Tibial nerve (tissue), 4 donors: ENCODE results near the gene DNAAF3. TPM values are rescaled to one million over a fixed set of nuclear protein-coding genes. Genes with fewer than 3 reads are reported as not detected.
"Not testable (repeated sequence)": the region's sequence is repeated elsewhere in the genome, so short reads cannot be mapped to it uniquely, and the experiment has no call there.

ENCODE experiments used
- DNase-seq, 2 donors: peaks; one replicate each; pipeline ENCODE4 v3.0.0-alpha.2; 2019; ENCODE audit warnings: low spot score in 2 of 2
- H3K27ac ChIP-seq, 4 donors: fragments of 200-600 bp; sonication (generic) in 3 of 4; one replicate each; pipeline ENCODE4 v1.5.1; 2017 to 2019; ENCODE audit warnings: mild to moderate bottlenecking in 1 of 4
- H3K27me3 ChIP-seq, 2 donors: fragments of 200-600 bp; sonication (generic) in 1 of 2; one replicate each; pipeline versions ENCODE4 v1.5.1 to v1.6.0; 2017 to 2019
- H3K36me3 ChIP-seq, 3 donors: fragments of 200-600 bp; sonication (generic); one replicate each; pipeline ENCODE4 v1.5.1; 2018 to 2019
- H3K4me1 ChIP-seq, 4 donors: fragments of 200-600 bp; sonication (generic) in 3 of 4; one replicate each; pipeline ENCODE4 v1.5.1; 2017 to 2019
- H3K4me3 ChIP-seq, 4 donors: fragments of 200-600 bp; sonication (generic) in 3 of 4; one replicate each; pipeline ENCODE4 v1.5.1; 2017 to 2019; ENCODE audit warnings: mild to moderate bottlenecking in 1 of 4, moderate library complexity in 1 of 4
- H3K9me3 ChIP-seq, 4 donors: fragments of 200-600 bp; sonication (generic) in 3 of 4; one replicate each; pipeline ENCODE4 v1.5.1; 2017 to 2019
- EP300 ChIP-seq, 2 donors: sonication (generic); formaldehyde crosslinking; IDR thresholded peaks; one replicate each; pipeline ENCODE4 v1.6.1; 2017; ENCODE audit warnings: antibody characterized with exemption in 2 of 2, mild to moderate bottlenecking in 1 of 2
- POLR2A ChIP-seq, 2 donors: fragments of 450-650 bp; IDR thresholded peaks; one replicate each; pipeline ENCODE4 v1.6.1; 2017; ENCODE audit warnings: antibody characterized with exemption in 2 of 2, mild to moderate bottlenecking in 2 of 2, moderate library complexity in 2 of 2
- WGBS, 2 donors: methylation state at CpG; one replicate each; pipeline ENCODE4 v1.1.5; 2018; 5-methylcytosine and 5-hydroxymethylcytosine counted together
- total RNA-seq, 4 donors: library from RNA; depleted of rRNA; stranded (reverse); fragments of >200 nt; gene quantifications; one replicate each; pipeline ENCODE4 v1.1.0, GENCODE V29; 2016
- TF ChIP-seq, protein P1 (sequence below), 5 experiments: fragments of 200-600 bp in 3 of 5; fragments of 450-650 bp in 2 of 5; sonication (generic) in 3 of 5; IDR thresholded peaks; one replicate each; pipeline ENCODE4 v1.5.1; 2016 to 2019; ENCODE audit warnings: antibody characterized with exemption in 5 of 5, mild to moderate bottlenecking in 3 of 5, moderate library complexity in 2 of 5

DNAAF3 gene
- total RNA-seq, 4 donors from 2014 or later = 1.2 to 2.7 TPM; not detected in 2

DNA sequence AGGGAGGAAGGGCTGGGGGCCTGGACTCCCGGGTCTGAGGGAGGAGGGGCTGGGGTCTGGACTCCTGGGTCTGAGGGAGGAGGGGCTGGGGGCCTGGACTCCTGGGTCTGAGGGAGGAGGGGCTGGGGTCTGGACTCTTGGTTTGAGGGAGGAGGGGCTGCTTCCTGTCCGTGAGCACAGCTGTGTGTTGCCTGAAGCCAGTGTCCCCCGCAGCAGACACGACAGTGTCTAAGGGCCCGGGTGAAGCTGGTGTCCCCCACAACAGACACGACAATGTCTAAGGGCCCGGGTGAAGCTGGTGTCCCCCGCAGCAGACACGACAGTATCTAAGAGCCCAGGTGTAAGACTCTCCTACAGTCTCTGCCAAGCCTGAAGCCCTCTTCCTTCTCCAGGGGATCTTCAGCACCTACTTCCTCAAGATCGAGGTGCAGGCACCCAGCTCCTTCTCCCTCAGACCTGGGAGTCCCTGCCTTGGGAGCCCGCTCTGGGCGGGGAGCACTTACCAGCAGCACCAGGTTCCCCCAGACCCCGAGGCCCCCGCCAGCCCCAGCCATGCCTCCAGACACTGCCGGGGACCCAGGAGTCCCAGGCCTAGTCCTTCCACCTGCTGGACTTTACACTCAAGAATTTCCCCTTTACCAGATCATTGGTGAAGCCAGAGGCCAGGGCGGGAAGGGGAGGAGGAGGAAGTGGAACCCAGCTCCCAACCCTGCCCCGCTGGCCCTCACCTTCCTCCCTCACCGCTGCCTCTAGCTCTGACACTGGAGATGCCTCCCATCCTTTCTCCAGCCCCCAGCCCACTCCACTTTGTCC, 42.7 kb upstream of the DNAAF3 start, which contains the start of gene PTPRH:
TSS of gene PTPRH (minus strand) at position 622 of the 813 bp plus-strand sequence. CDS start at position 554, 68 bp downstream.
- Histone ChIP-seq H3K36me3 (no peaks in the 10 kb centered on the region), H3K27me3 (peaks cover 0 to 17% of the 10 kb centered on the region in 2 donors), H3K27ac (peak within 1 kb of the TSS in 1 of 4 donors; percentile 68), H3K9me3 (peaks cover 0 to 23% (median 0%) of the 10 kb centered on the region in 4 donors), H3K4me1 (peaks cover 0 to 10% (median 7%) of the 10 kb centered on the region in 4 donors), H3K4me3 (peak within 1 kb of the TSS in 1 of 4 donors; percentile 3)
- no peak for DNase-seq
- no peak for TF ChIP-seq POLR2A (IDR thresholded peaks at IDR 0.05)
- 50 to 72% methylated on average over 7 to 17 of the region's 18 CpGs for WGBS, 2 donors

DNA sequence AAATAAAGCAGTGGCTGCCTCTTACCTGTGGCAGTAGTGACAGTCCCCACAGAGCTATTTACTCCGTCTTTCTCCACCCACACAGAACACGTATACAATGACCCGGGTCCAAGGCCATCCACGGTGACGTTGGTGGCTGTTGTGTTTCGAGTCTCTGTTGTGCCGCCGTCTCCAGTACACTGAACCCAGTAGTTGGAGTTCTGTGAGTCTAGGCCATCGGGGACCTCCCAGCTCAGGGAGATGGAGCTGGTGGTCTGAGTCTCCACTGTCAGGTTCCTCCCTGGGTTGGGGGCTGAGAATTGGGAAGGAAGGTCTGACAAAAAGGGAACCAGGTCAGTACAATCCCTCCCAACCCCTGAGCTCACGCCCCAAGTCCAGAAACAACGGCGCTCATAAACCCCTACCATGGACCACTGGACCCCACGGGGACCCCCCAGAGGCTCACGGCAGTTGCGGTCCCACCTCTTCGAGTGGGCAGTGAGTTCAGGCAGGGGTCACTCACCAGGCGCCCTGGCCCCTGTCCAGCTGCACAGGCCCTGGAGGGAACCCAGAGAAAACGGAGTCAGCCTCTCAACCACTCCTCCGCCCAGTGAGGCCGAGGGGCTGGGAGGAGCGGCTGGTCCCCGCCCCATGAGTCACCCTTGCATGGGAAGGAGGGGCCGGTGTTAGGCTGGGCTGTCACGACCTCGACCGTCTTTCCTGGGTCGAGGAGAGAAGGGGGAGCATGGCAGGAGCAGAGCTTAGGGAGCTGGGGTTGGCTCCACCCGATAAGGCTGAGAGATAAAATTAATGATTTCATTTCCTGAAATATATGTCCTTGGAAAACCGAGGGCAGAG, 40.5 kb upstream of the DNAAF3 start:
- H3K4me1 ChIP-seq = peaks cover 0 to 10% (median 7%) of the 10 kb centered on the region in 4 donors
- peaks cover 0 to 3% (median 0%) of the 10 kb centered on the region in 4 donors for H3K9me3 ChIP-seq
- WGBS, 2 donors = 17 to 23% methylated on average over 24 to 28 of the region's 29 CpGs
- DNase-seq = peak; percentile 30 to 44
- peaks cover 0 to 17% of the 10 kb centered on the region in 2 donors for H3K27me3 ChIP-seq
- H3K27ac ChIP-seq = peak overlapping the region in 2 of 4 donors; percentile 42 to 43
- H3K4me3 ChIP-seq = peak overlapping the region in 2 of 4 donors; percentile 0 to 36
- TF ChIP-seq POLR2A (IDR thresholded peaks at IDR 0.05) (no peak), EP300 (IDR thresholded peaks at IDR 0.05) (peak in 1 of 2 donors; percentile 20)
- TF ChIP-seq, protein P1, sequence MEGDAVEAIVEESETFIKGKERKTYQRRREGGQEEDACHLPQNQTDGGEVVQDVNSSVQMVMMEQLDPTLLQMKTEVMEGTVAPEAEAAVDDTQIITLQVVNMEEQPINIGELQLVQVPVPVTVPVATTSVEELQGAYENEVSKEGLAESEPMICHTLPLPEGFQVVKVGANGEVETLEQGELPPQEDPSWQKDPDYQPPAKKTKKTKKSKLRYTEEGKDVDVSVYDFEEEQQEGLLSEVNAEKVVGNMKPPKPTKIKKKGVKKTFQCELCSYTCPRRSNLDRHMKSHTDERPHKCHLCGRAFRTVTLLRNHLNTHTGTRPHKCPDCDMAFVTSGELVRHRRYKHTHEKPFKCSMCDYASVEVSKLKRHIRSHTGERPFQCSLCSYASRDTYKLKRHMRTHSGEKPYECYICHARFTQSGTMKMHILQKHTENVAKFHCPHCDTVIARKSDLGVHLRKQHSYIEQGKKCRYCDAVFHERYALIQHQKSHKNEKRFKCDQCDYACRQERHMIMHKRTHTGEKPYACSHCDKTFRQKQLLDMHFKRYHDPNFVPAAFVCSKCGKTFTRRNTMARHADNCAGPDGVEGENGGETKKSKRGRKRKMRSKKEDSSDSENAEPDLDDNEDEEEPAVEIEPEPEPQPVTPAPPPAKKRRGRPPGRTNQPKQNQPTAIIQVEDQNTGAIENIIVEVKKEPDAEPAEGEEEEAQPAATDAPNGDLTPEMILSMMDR (IDR thresholded peaks at IDR 0.05) = no peak
- H3K36me3 ChIP-seq = no peaks in the 10 kb centered on the region

DNA sequence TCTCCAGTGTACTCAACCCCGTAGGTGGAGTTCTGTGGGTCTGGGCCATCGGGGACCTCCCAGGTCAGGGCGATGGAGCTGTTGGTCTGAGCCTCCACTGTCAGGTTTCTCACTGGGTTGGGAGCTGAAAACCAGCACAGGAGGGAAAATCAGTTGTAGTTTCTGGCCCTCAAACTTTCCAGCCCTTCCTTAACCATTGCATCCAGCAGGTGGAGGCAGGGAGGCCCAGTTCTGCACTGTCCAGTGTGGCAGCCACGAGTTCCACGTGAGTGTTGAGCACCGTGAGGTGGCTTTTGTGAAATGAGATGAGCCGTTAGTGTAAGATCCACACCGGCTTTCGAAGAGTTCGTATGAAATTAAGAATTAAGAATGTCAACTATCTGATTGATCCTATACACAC, 35.8 kb upstream of the DNAAF3 start:
- not testable (repeated sequence) for DNase-seq, H3K4me3 ChIP-seq, H3K4me1 ChIP-seq, H3K36me3 ChIP-seq, H3K9me3 ChIP-seq, H3K27ac ChIP-seq
- H3K27me3 ChIP-seq = peaks cover 0 to 15% of the 10 kb centered on the region in 2 donors
- 50 to 55% methylated on average over 7 to 10 of the region's 10 CpGs for whole genome bisulfite sequencing, 2 donors

DNA sequence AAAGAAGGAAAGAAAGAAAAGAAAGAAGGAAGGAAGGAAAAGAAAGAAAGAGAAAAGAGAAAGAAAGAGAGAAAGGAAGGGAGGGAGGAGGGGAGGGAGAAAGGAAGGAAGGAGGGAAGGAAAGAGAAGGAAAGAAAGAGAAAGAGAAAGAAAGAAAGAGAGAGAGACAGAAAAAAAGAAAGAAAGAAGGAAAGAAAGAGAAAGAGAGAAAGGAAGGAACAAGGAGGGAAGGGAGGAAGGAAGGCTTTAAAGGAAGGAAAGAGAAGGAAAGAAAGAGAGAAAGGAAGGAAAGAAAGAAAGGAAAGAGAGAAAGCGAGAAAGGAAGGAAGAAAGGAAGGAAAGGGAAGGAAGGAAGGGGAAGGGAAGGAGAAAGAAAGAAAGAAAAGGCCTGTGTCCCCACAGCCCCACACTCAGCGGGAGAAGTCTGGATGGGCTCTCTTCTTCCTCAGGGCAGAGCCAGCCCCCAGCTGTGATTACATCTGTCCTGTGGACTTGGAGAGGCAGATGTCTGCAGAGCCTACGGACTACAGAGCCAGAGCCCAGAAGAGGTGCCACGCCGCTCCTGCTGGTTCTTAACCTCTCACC, 33.3 kb upstream of the DNAAF3 start:
- Histone ChIP-seq H3K27ac (no peak overlapping the region), H3K36me3 (no peaks in the 10 kb centered on the region), H3K4me3 (no peak overlapping the region), H3K9me3 (no peaks in the 10 kb centered on the region), H3K27me3 (peaks cover 0 to 8% of the 10 kb centered on the region in 2 donors), H3K4me1 (no peaks in the 10 kb centered on the region)
- 51 to 74% methylated on average over 5 of the region's 5 CpGs for WGBS, 2 donors
- TF ChIP-seq EP300 (IDR thresholded peaks at IDR 0.05) (no peak), POLR2A (IDR thresholded peaks at IDR 0.05) (no peak)
- TF ChIP-seq, protein P1 (IDR thresholded peaks at IDR 0.05) = no peak
- no peak for DNase-seq

DNA sequence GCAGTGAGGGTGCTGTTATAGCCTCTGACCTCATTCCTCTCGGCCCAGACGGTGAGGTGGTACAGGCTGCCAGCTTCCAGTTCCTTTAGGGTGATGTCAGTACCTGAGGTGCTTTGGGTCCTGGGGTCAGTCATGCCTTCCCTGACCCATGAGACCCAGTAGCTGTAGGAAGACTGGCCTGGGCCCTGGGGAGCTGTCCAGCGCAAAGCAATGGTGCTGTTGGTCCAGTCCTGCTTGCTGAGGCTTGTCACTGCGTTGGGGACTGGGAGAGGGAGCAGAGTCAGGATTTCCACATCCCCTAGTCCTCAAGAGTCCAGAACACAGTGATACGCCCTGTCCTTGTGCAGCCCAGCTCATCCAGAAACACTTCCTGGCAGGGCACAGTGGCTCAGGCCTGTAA, 32.2 kb upstream of the DNAAF3 start:
- H3K4me3 ChIP-seq = no peak overlapping the region
- no peaks in the 10 kb centered on the region for H3K9me3 ChIP-seq
- H3K27me3 ChIP-seq = no peaks in the 10 kb centered on the region
- H3K27ac ChIP-seq = no peak overlapping the region
- no peak for TF ChIP-seq POLR2A (IDR thresholded peaks at IDR 0.05)
- TF ChIP-seq EP300 (IDR thresholded peaks at IDR 0.05) = no peak
- TF ChIP-seq, protein P1 (IDR thresholded peaks at IDR 0.05) = no peak
- H3K4me1 ChIP-seq = no peaks in the 10 kb centered on the region
- WGBS, 2 donors = 54 to 93% methylated on average over 2 of the region's 5 CpGs
- no peaks in the 10 kb centered on the region for H3K36me3 ChIP-seq
- no peak for DNase-seq
